Stimulated activated naive B cell treated with anti-CD40 and anti-IgM and Interleukin-4, amounts not matched to agents 10 μg/mL and 1 μg/mL and 100 μg/mL, for 72 hours (primary cell): ENCODE results near the gene DNAAF8.

ENCODE experiments used
- ATAC-seq, 2 donors: fragments of 150-1000 bp; cut with Tn5 transposase; replicated peaks; 2 replicates each; pipeline ENCODE4 v1.10.0; 2021; ENCODE audit warnings: moderate library complexity in 1 of 2
- DNase-seq: peaks from one replicate; pipeline ENCODE4 v3.0.0; 2021
- H3K27ac Mint-ChIP-seq: one replicate; pipeline ENCODE4 v1.8.0; 2022; ENCODE audit warnings: mild to moderate bottlenecking, mixed read lengths
- H3K27me3 Mint-ChIP-seq, 2 donors: one replicate each; pipeline ENCODE4 v1.8.0; 2022; ENCODE audit warnings: mixed read lengths in 2 of 2
- H3K36me3 Mint-ChIP-seq, 2 donors: one replicate each; pipeline ENCODE4 v1.8.0; 2022; ENCODE audit warnings: mixed read lengths in 2 of 2, mild to moderate bottlenecking in 1 of 2
- H3K4me1 Mint-ChIP-seq, 2 donors: one replicate each; pipeline ENCODE4 v1.8.0; 2022; ENCODE audit warnings: mixed read lengths in 2 of 2, mild to moderate bottlenecking in 1 of 2
- H3K4me3 Mint-ChIP-seq, 2 donors: one replicate each; pipeline ENCODE4 v1.8.0; 2022; ENCODE audit warnings: mild to moderate bottlenecking in 2 of 2, mixed read lengths in 2 of 2, moderate library complexity in 1 of 2
- H3K9me3 Mint-ChIP-seq, 2 donors: one replicate each; pipeline ENCODE4 v1.8.0; 2022; ENCODE audit warnings: mixed read lengths in 2 of 2, mild to moderate bottlenecking in 1 of 2

DNAAF8 gene

DNA sequence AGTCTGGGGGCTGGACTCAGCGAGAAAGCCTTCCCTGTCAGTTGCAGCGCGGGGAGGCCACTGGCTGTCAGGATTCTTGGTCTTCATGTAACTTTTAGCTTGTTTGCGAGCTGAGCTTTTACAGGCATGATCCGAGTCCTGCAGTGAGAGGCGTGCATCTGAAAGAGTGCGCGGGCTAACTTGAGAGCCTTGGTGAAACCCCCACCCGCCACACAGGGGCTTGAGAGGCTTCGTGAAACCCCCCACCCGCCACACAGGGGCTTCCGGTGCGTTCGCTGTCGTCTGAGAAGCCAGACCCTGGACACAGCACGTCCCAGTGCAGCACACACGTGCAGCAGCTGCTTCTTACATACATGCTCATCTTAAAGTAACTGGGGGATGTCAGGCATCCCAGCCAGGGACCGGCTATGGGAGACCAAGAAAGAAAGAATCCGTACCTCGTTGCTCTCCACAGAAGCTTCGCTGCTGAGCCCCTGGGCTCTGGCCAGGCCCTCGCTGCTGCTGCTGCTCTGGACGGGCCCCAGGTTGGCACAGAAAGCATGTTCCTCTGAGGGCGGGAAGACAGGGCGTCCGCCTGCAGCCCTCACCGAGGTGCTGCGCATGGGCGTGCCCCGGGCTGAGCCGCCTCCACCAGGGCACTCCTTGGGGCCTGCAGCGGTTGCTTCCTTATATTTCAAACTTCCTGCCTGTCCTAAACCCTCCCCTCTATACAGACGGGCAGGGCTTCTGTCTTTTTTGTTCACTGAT, 33.2 kb upstream of the DNAAF8 start:
- Mint-ChIP-seq H3K36me3 (peaks cover 28 to 34% of the 10 kb centered on the region in 2 donors), H3K4me3 (no peak overlapping the region), H3K4me1 (peaks cover 1 to 4% of the 10 kb centered on the region in 2 donors), H3K27ac (no peak overlapping the region), H3K9me3 (no peaks in the 10 kb centered on the region), H3K27me3 (no peaks in the 10 kb centered on the region)
- DNase-seq, result no peak
- ATAC-seq, result no peak

DNA sequence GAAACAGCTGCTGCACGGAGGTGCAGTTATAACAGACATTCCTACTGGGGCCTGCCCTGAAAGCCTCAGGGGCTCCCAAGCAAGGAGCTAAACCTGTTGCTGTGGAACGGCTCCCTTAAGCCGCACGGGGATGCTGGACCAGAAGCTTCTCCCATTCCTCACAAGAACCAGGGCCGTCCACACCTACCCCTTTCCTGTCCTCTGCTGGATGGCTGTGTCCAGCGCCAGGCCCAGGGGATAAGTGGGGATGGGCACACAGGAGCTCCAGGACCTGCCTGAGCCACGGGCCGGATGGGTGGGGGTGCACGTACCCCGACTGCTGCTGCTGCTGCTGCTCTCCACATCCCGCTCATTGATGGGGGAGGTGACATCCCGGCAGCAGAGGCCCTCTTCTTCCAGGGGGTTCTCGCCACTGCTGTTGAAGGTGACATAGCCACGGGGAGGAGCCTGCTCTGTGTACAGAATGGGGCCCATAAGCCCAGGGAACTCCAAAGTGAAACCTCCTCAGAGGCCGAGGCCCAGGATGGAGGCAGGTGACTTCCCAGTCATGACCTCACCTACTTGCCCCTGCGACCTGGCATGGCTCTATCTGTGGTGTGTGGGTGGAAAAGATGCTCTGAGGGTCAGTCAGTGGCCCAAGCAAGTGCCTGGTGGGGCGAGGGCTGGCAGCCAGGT, 32.4 kb upstream of the DNAAF8 start:
- no peak overlapping the region for H3K27ac Mint-ChIP-seq

DNA sequence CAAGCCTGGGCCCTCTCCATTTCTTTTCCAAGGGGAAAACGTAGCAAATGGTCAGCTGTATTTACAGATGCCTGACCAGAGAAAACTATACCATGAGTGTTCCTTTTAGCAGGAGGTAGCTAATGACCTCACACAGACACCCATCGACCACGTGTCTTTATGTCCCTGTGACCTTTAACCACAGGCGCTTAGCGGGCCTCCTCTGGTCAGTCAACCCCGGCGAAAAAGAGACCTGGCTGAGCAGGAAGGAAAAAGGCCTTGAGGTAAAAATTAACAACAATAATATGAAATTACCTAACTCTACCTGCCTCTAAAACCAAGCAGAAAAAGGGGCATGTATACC, 31.9 kb upstream of the DNAAF8 start:
- H3K27ac Mint-ChIP-seq, result no peak overlapping the region
- H3K27me3 Mint-ChIP-seq, result no peaks in the 10 kb centered on the region
- peaks cover 29 to 36% of the 10 kb centered on the region in 2 donors for H3K36me3 Mint-ChIP-seq
- ATAC-seq, result no peak
- no peak for DNase-seq
- no peaks in the 10 kb centered on the region for H3K9me3 Mint-ChIP-seq
- H3K4me3 Mint-ChIP-seq, result no peak overlapping the region
- H3K4me1 Mint-ChIP-seq, result peaks cover 0 to 4% of the 10 kb centered on the region in 2 donors

More for the DNA sequence above, 32.4 kb upstream of the DNAAF8 start:
- Mint-ChIP-seq H3K4me1 (peaks cover 0 to 4% of the 10 kb centered on the region in 2 donors), H3K36me3 (peaks cover 29 to 37% of the 10 kb centered on the region in 2 donors), H3K4me3 (no peak overlapping the region), H3K9me3 (no peaks in the 10 kb centered on the region), H3K27me3 (no peaks in the 10 kb centered on the region)
- ATAC-seq (no peak), DNase-seq (no peak)

DNA sequence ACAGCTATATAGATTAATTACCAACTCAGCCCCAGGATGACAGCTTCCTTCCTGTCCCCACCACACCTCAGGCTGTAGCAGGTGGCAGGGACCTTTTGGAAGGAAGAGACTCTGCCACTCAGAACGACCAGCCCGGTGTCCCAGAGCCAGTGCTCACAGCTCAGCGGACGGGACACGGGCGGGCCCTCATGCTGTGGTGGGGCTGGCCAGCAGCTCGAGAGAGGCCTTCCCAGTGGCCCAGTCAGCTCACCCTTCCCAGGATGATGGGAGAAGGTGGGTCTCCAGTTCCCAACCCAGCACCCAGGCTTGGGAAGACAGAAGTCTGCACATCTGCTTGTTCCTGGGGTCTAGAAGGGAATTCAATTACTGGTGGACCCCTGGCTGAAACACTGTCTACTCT, 30.4 kb upstream of the DNAAF8 start:
- Mint-ChIP-seq H3K4me1 (peaks cover 0 to 4% of the 10 kb centered on the region in 2 donors), H3K4me3 (no peak overlapping the region), H3K27me3 (no peaks in the 10 kb centered on the region), H3K27ac (no peak overlapping the region), H3K36me3 (peaks cover 29 to 41% of the 10 kb centered on the region in 2 donors), H3K9me3 (no peaks in the 10 kb centered on the region)
- DNase-seq, result no peak
- ATAC-seq, result no peak

DNA sequence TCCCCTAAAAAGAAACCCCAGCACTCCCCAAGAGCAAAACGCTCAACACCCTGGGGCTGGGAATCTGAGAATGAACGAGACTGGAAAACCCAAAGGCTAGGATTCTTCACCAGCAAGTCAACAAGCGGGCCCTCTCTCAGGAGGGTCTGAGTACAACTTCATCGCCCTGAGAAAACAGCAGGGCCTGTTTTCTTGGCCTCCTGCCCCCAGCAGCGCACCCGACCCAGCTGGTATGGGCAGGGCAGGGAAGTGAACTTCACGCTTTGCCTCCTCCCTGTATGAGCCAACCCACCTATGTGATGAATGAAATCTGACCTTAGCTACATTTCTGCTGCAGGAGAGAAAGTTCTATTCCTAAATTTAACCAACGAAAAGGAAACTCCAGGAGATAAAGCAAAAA, 29.8 kb upstream of the DNAAF8 start:
- Mint-ChIP-seq H3K9me3 (no peaks in the 10 kb centered on the region), H3K27me3 (no peaks in the 10 kb centered on the region), H3K4me3 (no peak overlapping the region), H3K4me1 (peaks cover 0 to 4% of the 10 kb centered on the region in 2 donors), H3K36me3 (peaks cover 28 to 38% of the 10 kb centered on the region in 2 donors), H3K27ac (no peak overlapping the region)
- DNase-seq (no peak), ATAC-seq (no peak)

DNA sequence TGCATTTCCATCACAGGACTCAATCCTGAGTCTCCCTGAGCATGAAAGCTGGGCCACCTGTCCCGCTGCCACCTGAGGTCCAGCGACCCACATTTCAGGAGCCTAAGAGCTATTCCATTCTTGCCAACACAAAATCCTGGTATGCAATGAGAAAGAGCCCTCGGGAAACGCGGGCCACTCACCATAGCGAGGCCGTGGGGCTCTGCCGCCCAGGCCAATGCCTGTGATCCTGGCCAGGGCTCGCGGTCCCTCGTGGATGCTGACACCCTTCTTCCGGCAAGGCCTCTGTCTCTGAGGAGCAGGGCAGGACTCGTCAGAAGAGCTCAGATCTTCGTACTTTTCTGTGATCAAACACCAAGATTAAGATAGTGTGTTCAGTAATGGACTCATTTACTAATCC, 29.4 kb upstream of the DNAAF8 start:
- peaks cover 29 to 38% of the 10 kb centered on the region in 2 donors for H3K36me3 Mint-ChIP-seq

DNA sequence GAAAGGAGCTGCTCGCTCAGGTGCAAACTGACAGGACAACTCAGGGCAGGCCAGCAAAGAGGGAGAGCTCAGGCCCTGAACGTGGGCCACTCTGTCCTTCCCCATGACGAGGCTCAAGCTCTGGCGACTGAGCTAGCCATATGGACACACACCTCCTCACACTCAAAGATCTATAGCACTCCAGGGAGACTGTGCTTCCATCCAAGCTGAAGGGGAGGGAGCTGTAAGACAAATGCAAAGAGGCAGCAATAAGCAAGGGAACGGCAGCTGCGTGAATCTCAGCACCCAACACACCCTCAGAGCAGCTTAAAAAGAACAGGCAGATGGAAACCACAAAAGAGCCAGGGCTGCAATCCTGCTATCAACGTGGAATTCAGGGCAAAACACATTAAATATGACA, 27.5 kb upstream of the DNAAF8 start:
- Mint-ChIP-seq H3K4me1 (peaks cover 0 to 4% of the 10 kb centered on the region in 2 donors), H3K4me3 (no peak overlapping the region), H3K36me3 (peaks cover 31 to 45% of the 10 kb centered on the region in 2 donors), H3K27ac (no peak overlapping the region), H3K27me3 (no peaks in the 10 kb centered on the region), H3K9me3 (no peaks in the 10 kb centered on the region)
- ATAC-seq (no peak), DNase-seq (no peak)

More for the DNA sequence above, 29.4 kb upstream of the DNAAF8 start:
- Mint-ChIP-seq H3K4me3 (no peak overlapping the region), H3K27ac (no peak overlapping the region), H3K9me3 (no peaks in the 10 kb centered on the region), H3K27me3 (no peaks in the 10 kb centered on the region), H3K4me1 (peaks cover 0 to 4% of the 10 kb centered on the region in 2 donors)
- DNase-seq (no peak), ATAC-seq (no peak)

DNA sequence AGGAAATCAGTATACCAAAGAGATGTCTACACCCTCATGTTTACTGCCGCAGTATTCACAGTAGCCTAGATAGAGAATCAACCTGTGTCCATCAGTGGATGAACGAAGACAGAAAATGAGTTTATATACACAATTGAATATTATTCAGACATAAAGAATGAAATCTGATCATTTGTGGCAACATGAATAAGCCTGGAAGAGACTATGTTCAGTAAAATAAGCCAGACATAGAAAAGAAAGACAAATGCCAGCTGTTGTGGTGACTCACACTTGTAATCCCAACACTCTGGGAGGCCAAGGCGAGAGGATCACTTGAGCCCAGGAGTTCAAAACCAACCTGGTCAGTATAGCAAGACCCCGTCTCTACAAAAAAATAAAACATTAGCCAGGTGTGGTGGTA, 24.9 kb upstream of the DNAAF8 start:
- Mint-ChIP-seq H3K27me3 (no peaks in the 10 kb centered on the region), H3K9me3 (no peaks in the 10 kb centered on the region), H3K27ac (no peak overlapping the region), H3K36me3 (peaks cover 41 to 57% of the 10 kb centered on the region in 2 donors), H3K4me3 (no peak overlapping the region), H3K4me1 (no peaks in the 10 kb centered on the region)
- ATAC-seq, result no peak
- no peak for DNase-seq

DNA sequence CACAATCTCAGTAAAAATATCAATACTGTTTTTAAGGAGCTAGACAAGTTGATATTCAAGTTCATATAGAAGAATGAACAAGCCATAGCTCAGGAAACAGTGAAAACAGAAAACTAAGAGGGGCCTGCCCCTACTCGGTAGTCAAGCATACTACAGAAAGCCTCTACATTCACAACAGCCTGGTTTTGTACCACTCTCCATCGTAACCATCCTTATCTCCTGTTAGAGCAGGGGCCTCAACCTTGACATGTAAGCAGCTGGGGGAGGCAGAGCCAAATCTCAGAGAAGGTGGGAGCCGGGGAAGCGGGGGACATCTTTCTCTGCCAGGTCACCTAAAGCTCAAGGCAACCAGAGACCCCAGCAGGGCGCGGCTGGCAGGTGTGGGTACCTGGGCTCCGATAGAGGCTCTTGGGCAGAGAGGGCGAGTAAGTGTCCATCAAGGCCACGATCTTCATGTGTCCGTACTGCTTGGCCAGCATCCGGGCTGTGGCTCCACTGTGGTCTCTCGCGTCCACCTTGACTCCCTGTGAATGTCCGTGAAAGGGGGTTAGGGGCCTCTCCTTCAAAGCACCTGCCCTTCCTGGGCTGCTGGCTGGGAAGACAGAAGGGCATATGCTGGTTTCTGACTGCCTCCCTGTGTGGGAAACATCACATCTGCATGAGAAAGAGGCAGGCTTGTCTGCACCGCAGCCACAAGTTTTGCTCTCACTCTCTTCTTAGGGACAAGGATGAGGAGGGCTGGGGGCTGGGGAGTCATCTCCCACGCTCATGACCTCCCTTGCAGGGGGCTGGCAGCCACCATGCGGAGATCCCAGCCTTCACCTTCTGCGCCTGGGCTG, 20.5 kb upstream of the DNAAF8 start:
- no peak for DNase-seq
- Mint-ChIP-seq H3K36me3 (peaks cover 26 to 46% of the 10 kb centered on the region in 2 donors), H3K4me1 (peaks cover 0 to 7% of the 10 kb centered on the region in 2 donors), H3K27ac (no peak overlapping the region), H3K4me3 (no peak overlapping the region), H3K9me3 (no peaks in the 10 kb centered on the region), H3K27me3 (no peaks in the 10 kb centered on the region)
- ATAC-seq, result no peak

DNA sequence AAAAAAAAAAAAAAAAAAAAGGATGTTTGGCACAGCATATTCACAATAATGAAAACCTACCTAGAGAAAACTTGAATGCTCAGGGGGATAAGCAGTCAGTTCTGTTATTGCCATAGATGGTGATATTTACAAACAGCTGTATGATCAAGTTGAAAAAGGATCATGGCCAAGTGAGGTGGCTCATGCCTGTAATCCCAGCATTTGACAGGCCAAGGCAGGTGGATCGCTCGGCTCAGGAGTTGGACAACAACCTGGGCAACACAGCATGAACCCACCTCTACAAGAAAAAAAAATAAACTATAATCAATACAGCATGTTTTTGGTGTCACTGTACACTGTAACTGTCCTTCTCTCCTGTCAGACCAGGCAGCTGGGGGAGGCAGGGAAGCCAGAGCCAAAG, 19.3 kb upstream of the DNAAF8 start:
- ATAC-seq, result no peak
- Mint-ChIP-seq H3K4me3 (no peak overlapping the region), H3K27ac (no peak overlapping the region), H3K36me3 (peaks cover 20 to 42% of the 10 kb centered on the region in 2 donors), H3K4me1 (peaks cover 0 to 10% of the 10 kb centered on the region in 2 donors), H3K27me3 (no peaks in the 10 kb centered on the region), H3K9me3 (no peaks in the 10 kb centered on the region)
- DNase-seq, result no peak

DNA sequence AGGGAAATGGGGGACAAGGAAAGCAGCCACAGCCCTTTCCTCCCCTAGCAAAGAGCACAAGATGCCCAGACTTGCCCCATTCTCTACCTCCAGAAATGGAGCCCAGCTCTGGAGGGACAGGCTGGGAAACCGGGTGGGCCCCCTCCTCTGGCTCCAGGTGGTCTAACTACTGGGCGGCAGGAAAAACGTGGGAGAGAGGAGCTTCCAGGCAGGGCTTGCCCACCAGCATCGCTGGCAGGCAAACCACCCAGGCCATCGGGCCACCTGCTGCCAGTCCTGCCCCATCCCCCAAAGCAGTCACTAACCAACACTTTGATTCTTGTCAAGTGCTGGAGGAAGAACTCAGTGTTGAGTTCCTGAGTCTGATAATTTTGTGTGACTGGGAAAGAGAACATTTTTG, 15.9 kb upstream of the DNAAF8 start:
- Mint-ChIP-seq H3K27ac (no peak overlapping the region), H3K36me3 (peaks cover 16 to 30% of the 10 kb centered on the region in 2 donors), H3K4me1 (peaks cover 0 to 10% of the 10 kb centered on the region in 2 donors), H3K9me3 (no peaks in the 10 kb centered on the region), H3K4me3 (no peak overlapping the region), H3K27me3 (no peaks in the 10 kb centered on the region)
- ATAC-seq (no peak), DNase-seq (no peak)

DNA sequence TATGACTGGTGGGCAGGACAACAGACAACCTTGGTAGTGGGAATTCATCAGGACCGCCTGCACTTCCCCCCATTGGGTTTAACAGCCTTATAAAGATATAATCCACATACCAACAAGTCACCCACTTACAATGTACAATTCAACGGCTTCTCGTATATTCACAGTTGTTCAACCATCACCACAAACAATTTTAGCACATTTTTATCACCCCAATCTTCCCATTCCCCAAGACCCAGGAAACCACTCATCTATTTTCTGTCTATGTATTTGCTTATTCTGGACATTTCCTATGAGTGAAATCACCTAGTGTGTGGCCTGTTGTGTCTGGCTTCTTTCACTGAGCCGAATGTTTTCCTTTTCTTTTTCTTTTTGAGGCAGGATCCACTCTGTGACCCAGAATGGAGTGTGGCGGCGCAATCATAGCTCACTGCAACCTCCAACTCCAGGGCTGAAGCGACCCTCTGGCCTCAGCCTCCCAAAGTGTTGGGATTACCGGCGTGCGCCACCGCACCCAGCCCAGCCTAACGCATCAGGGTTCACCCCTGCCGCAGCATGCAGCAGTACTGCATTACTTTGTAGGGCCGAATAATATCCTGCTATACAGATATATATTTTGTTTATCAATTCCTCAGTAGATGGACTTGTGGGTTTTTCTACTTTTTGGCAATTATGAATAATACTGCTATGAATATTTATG, 11.1 kb upstream of the DNAAF8 start:
- DNase-seq, result no peak
- H3K4me3 Mint-ChIP-seq, result no peak overlapping the region
- no peaks in the 10 kb centered on the region for H3K9me3 Mint-ChIP-seq
- no peak for ATAC-seq
- H3K36me3 Mint-ChIP-seq, result peaks cover 23 to 25% of the 10 kb centered on the region in 2 donors
- peaks cover 0 to 10% of the 10 kb centered on the region in 2 donors for H3K4me1 Mint-ChIP-seq
- H3K27ac Mint-ChIP-seq, result no peak overlapping the region
- H3K27me3 Mint-ChIP-seq, result no peaks in the 10 kb centered on the region

DNA sequence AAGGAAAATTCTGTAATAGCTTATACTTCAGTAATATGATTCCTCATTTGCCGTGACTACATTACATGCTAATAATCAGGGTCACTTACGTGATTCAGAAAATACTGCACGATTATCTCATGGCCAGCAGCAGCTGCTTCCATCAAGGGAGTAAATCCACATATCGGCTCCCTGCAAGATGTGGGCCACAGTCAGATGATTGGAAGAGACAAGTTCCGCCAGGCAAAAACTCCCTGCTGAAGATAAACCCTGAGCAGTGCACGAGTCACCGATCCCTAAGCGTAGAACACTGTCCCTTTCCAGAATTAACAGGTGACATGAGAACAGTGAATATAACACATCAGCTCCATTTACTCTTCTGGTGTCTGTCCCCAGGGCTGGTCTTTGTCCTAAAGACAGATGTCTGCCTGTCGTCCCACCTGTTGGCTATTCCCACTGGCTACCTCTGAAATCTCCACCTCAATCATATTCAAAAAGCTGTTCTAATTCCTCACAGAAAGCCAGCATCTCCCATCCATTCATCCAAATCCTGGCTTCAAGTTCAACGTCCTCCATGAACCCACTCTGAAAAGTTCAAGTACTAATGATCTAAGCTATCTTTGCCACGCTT, 9.6 kb upstream of the DNAAF8 start:
- Mint-ChIP-seq H3K4me3 (no peak overlapping the region), H3K4me1 (peaks cover 0 to 6% of the 10 kb centered on the region in 2 donors), H3K27ac (no peak overlapping the region), H3K36me3 (peaks cover 30 to 32% of the 10 kb centered on the region in 2 donors), H3K27me3 (no peaks in the 10 kb centered on the region), H3K9me3 (no peaks in the 10 kb centered on the region)
- no peak for DNase-seq
- no peak for ATAC-seq

DNA sequence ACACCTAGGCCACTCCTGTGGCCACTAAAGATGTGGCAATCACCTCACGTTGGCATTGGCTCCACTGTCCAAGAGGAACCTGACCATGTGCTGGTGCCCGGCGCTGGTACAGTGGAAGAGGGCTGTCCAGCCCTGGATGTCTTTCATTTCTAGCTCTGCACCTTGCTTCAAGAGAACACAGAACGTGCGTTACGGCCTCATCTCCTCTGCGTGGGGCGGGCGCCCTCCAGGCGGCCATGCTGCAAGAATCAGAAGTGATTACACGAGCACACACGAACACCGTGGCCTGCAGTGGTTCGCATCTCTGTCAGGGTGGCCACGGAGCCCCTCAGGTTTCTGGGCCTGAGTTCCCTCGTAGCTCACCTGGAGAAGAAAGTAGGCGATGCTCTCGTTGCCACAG, 7.7 kb upstream of the DNAAF8 start:
- DNase-seq, result no peak
- Mint-ChIP-seq H3K9me3 (no peaks in the 10 kb centered on the region), H3K36me3 (peaks cover 31 to 40% of the 10 kb centered on the region in 2 donors), H3K27ac (no peak overlapping the region), H3K4me1 (peaks cover 0 to 6% of the 10 kb centered on the region in 2 donors), H3K27me3 (no peaks in the 10 kb centered on the region), H3K4me3 (no peak overlapping the region)
- ATAC-seq, result no peak
